CD4-positive, alpha-beta T cell treated with Interleukin-15 for 4 hours (primary cell): ENCODE measurements around the gene LRRC28.

ENCODE experiments used
- DNase-seq: peaks from one replicate; pipeline ENCODE4 v3.0.0-alpha.2; 2020; ENCODE audit warnings: low spot score

LRRC28 gene

GRCh38 chr15:99249270-99249841, 1.9 kb upstream of the LRRC28 start, which contains the start of gene TTC23:
TSS of gene TTC23 (minus strand) at chr15:99249581. CDS start at chr15:99228712, 20,869 bp downstream.
- no peak for DNase-seq

- DNase-seq = no peak
Measured at GRCh38 chr15:99250001-99250400, 1.3 kb upstream of the LRRC28 start.

GRCh38 chr15:99250494-99250856, 806 bp upstream of the LRRC28 start:
- DNase-seq = no peak

- no peak for DNase-seq
Measured at GRCh38 chr15:99252326-99252725, 1.0 kb downstream of the LRRC28 start.

- DNase-seq = no peak
Measured at GRCh38 chr15:99253381-99254090, 2.3 kb downstream of the LRRC28 start.

- DNase-seq = no peak
Measured at GRCh38 chr15:99257107-99257750, 5.9 kb downstream of the LRRC28 start.

GRCh38 chr15:99264125-99264524, 12.8 kb downstream of the LRRC28 start:
- DNase-seq = no peak

GRCh38 chr15:99265541-99266070, 14.3 kb downstream of the LRRC28 start:
- no peak for DNase-seq

GRCh38 chr15:99267957-99268356, 16.7 kb downstream of the LRRC28 start:
- no peak for DNase-seq

- DNase-seq = no peak
Measured at GRCh38 chr15:99268431-99268830, 17.1 kb downstream of the LRRC28 start.

GRCh38 chr15:99273801-99274200, 22.5 kb downstream of the LRRC28 start:
- DNase-seq = no peak

GRCh38 chr15:99275061-99275460, 23.8 kb downstream of the LRRC28 start:
- DNase-seq = no peak

- no peak for DNase-seq
Measured at GRCh38 chr15:99275525-99276128, 24.3 kb downstream of the LRRC28 start.

- no peak for DNase-seq
Measured at GRCh38 chr15:99279290-99279689, 28.0 kb downstream of the LRRC28 start.

- DNase-seq = no peak
Measured at GRCh38 chr15:99279827-99280226, 28.5 kb downstream of the LRRC28 start.

GRCh38 chr15:99282121-99282520, 30.8 kb downstream of the LRRC28 start:
- no peak for DNase-seq

GRCh38 chr15:99282586-99282985, 31.3 kb downstream of the LRRC28 start:
- DNase-seq = no peak

GRCh38 chr15:99283717-99284116, 32.4 kb downstream of the LRRC28 start:
- DNase-seq = no peak

- no peak for DNase-seq
Measured at GRCh38 chr15:99291643-99292042, 40.4 kb downstream of the LRRC28 start.

GRCh38 chr15:99295840-99296239, 44.6 kb downstream of the LRRC28 start:
- no peak for DNase-seq

- DNase-seq = no peak
Measured at GRCh38 chr15:99296386-99296785, 45.1 kb downstream of the LRRC28 start.

- DNase-seq = no peak
Measured at GRCh38 chr15:99303907-99304306, 52.6 kb downstream of the LRRC28 start.
